ENCODE data around the gene HUS1. TPM values are rescaled to one million over a fixed set of nuclear protein-coding genes. Genes with fewer than 3 reads are reported as not detected.

HUS1 gene
- total RNA-seq, 1 donor, result 19.9 TPM

- Histone ChIP-seq H3K36me3 (ENCODE audit: insufficient read depth, low read length) (no peaks in the 10 kb centered on the region), H3K9me3 (ENCODE audit: low read depth, low read length) (no peaks in the 10 kb centered on the region), H3K79me2 (ENCODE audit: insufficient read depth, low read length) (no peaks in the 10 kb centered on the region), H4K20me1 (ENCODE audit: insufficient read depth, low read length) (no peaks in the 10 kb centered on the region), H3K27me3 (ENCODE audit: insufficient read depth, low read length) (no peaks in the 10 kb centered on the region), H3K27ac (ENCODE audit: low read depth, low read length) (peak overlapping the region; percentile 91), H2AFZ (ENCODE audit: low read length) (no peak overlapping the region), H3K4me1 (ENCODE audit: insufficient read depth, low read length) (peaks cover 30% of the 10 kb centered on the region), H3K4me3 (ENCODE audit: insufficient read depth, low read length) (no peak overlapping the region), H3K4me2 (ENCODE audit: insufficient read depth, low read length) (no peak overlapping the region)
- no peak for TF ChIP-seq CTCF (IDR thresholded peaks at IDR 0.05; ENCODE audit: extremely low read depth, low read depth, low read length)
- no peak for DNase-seq (ENCODE audit: insufficient read length, low spot score, missing footprints)
Observed at GRCh38 chr7:47939425-47940036, 39.9 kb downstream of the HUS1 start.

GRCh38 chr7:47938574-47939165, 40.7 kb downstream of the HUS1 start:
- Histone ChIP-seq H3K27ac (ENCODE audit: low read depth, low read length) (no peak overlapping the region), H3K4me2 (ENCODE audit: insufficient read depth, low read length) (no peak overlapping the region), H3K4me1 (ENCODE audit: insufficient read depth, low read length) (peaks cover 27% of the 10 kb centered on the region), H3K27me3 (ENCODE audit: insufficient read depth, low read length) (no peaks in the 10 kb centered on the region), H4K20me1 (ENCODE audit: insufficient read depth, low read length) (no peaks in the 10 kb centered on the region), H2AFZ (ENCODE audit: low read length) (no peak overlapping the region), H3K79me2 (ENCODE audit: insufficient read depth, low read length) (no peaks in the 10 kb centered on the region), H3K9me3 (ENCODE audit: low read depth, low read length) (no peaks in the 10 kb centered on the region), H3K4me3 (ENCODE audit: insufficient read depth, low read length) (no peak overlapping the region), H3K36me3 (ENCODE audit: insufficient read depth, low read length) (no peaks in the 10 kb centered on the region)
- peak; percentile 35 for TF ChIP-seq CTCF (IDR thresholded peaks at IDR 0.05; ENCODE audit: extremely low read depth, low read depth, low read length)
- no peak for DNase-seq (ENCODE audit: insufficient read length, low spot score, missing footprints)

GRCh38 chr7:47937711-47938573, 41.5 kb downstream of the HUS1 start:
- no peaks in the 10 kb centered on the region for H3K27me3 ChIP-seq (ENCODE audit: insufficient read depth, low read length)
- no peaks in the 10 kb centered on the region for H3K79me2 ChIP-seq (ENCODE audit: insufficient read depth, low read length)
- H4K20me1 ChIP-seq (ENCODE audit: insufficient read depth, low read length), result no peaks in the 10 kb centered on the region

More at GRCh38 chr7:47937711-47938573, 41.5 kb downstream of the HUS1 start:
- no peak overlapping the region for H3K27ac ChIP-seq (ENCODE audit: low read depth, low read length)
- DNase-seq (ENCODE audit: insufficient read length, low spot score, missing footprints), result no peak
- H2AFZ ChIP-seq (ENCODE audit: low read length), result no peak overlapping the region
- no peak overlapping the region for H3K4me2 ChIP-seq (ENCODE audit: insufficient read depth, low read length)
- TF ChIP-seq CTCF (IDR thresholded peaks at IDR 0.05; ENCODE audit: extremely low read depth, low read depth, low read length), result no peak
- no peaks in the 10 kb centered on the region for H3K36me3 ChIP-seq (ENCODE audit: insufficient read depth, low read length)
- no peak overlapping the region for H3K4me3 ChIP-seq (ENCODE audit: insufficient read depth, low read length)
- no peaks in the 10 kb centered on the region for H3K9me3 ChIP-seq (ENCODE audit: low read depth, low read length)
- H3K4me1 ChIP-seq (ENCODE audit: insufficient read depth, low read length), result peaks cover 22% of the 10 kb centered on the region

All from osteoblast (primary cell).